Breast epithelium (tissue), 3 donors: ENCODE data around the gene SYT1.

ENCODE experiments used
- CTCF ChIP-seq, 3 donors: fragments of 450-650 bp; IDR thresholded peaks; one replicate each; pipeline ENCODE4 v1.5.1; 2016 to 2017; ENCODE audit warnings: antibody characterized with exemption in 3 of 3, mild to moderate bottlenecking in 3 of 3, moderate library complexity in 3 of 3
- POLR2A ChIP-seq: fragments of 450-650 bp; IDR thresholded peaks from one replicate; pipeline ENCODE4 v1.6.1; 2016; ENCODE audit warnings: antibody characterized with exemption, mild to moderate bottlenecking, moderate library complexity

GRCh38 chr12:79046021-79046420 is 181.4 kb downstream of the SYT1 start:
- TF ChIP-seq CTCF (IDR thresholded peaks at IDR 0.05): no peak
- no peak for TF ChIP-seq POLR2A
